Retinal pigment epithelial cell (primary cell): Measurements from ENCODE around the gene LPP.

ENCODE experiments used
- DNase-seq: peaks from one replicate; pipeline ENCODE4 v3.0.0-alpha.2; 2010; ENCODE audit warnings: low read depth
- H3K4me3 ChIP-seq: 2 replicates; pipeline ENCODE4 v1.5.1; 2011; ENCODE audit warnings: mild to moderate bottlenecking, low read length, control low read depth, moderate library complexity
- CTCF ChIP-seq: conservative IDR thresholded peaks from 2 replicates; pipeline ENCODE4 v1.5.1; 2011; ENCODE audit warnings: low read depth, low read length, control low read depth, inconsistent platforms

The LPP gene

GRCh38 chr3:188262488-188262887 lies 108.5 kb downstream of the LPP start:
- no peak for TF ChIP-seq CTCF
- no peak overlapping the region for H3K4me3 ChIP-seq
- no peak for DNase-seq

- TF ChIP-seq CTCF = no peak
- DNase-seq = no peak
- no peak overlapping the region for H3K4me3 ChIP-seq
These were observed 109.1 kb downstream of the LPP start for GRCh38 chr3:188262913-188263683.

- no peak for TF ChIP-seq CTCF
- no peak overlapping the region for H3K4me3 ChIP-seq
- no peak for DNase-seq
These were observed 110.6 kb downstream of the LPP start for GRCh38 chr3:188264226-188265207.

GRCh38 chr3:188266562-188267274 lies 112.8 kb downstream of the LPP start:
- DNase-seq = no peak
- TF ChIP-seq CTCF = no peak
- H3K4me3 ChIP-seq = peak overlapping the region; percentile 22

- no peak overlapping the region for H3K4me3 ChIP-seq
- DNase-seq = no peak
- no peak for TF ChIP-seq CTCF
These were observed 113.9 kb downstream of the LPP start for GRCh38 chr3:188267790-188268335.

GRCh38 chr3:188268336-188268735 lies 114.4 kb downstream of the LPP start:
- TF ChIP-seq CTCF = no peak
- DNase-seq = no peak
- H3K4me3 ChIP-seq = no peak overlapping the region
